Esophagus muscularis mucosa (tissue), 3 donors: ENCODE data around the gene HSD3B7.

ENCODE experiments used
- POLR2A ChIP-seq: fragments of 450-650 bp; IDR thresholded peaks from one replicate; pipeline ENCODE4 v1.6.1; 2017; ENCODE audit warnings: antibody characterized with exemption, moderate library complexity, mild to moderate bottlenecking, low read depth
- TF ChIP-seq, protein P1 (sequence below), 3 experiments: fragments of 200-600 bp in 2 of 3; fragments of 450-650 bp in 1 of 3; sonication (generic) in 2 of 3; IDR thresholded peaks; one replicate each; pipeline ENCODE4 v1.5.1; 2017 to 2019; ENCODE audit warnings: antibody characterized with exemption in 3 of 3, mild to moderate bottlenecking in 2 of 3, moderate library complexity in 1 of 3

DNA sequence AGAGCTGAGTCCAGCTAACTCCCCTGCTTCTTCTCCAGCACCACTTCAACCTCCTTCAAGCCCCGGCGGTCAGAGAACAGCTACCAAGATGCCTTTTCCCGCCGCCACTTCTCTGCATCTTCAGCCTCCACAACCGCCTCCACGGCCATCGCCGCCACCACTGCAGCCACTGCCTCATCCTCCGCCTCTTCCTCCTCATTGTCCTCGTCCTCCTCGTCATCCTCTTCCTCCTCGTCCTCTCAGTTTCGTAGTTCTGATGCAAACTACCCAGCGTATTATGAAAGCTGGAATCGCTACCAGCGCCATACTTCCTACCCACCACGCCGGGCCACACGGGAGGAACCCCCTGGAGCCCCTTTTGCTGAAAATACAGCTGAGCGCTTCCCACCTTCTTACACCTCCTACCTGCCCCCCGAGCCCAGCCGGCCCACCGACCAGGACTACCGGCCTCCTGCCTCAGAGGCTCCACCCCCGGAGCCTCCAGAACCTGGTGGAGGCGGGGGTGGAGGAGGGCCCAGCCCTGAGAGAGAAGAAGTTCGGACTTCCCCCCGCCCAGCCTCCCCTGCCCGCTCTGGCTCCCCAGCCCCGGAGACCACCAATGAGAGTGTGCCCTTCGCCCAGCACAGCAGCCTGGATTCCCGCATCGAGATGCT lies 20.3 kb upstream of the HSD3B7 start:
- TF ChIP-seq, protein P1, sequence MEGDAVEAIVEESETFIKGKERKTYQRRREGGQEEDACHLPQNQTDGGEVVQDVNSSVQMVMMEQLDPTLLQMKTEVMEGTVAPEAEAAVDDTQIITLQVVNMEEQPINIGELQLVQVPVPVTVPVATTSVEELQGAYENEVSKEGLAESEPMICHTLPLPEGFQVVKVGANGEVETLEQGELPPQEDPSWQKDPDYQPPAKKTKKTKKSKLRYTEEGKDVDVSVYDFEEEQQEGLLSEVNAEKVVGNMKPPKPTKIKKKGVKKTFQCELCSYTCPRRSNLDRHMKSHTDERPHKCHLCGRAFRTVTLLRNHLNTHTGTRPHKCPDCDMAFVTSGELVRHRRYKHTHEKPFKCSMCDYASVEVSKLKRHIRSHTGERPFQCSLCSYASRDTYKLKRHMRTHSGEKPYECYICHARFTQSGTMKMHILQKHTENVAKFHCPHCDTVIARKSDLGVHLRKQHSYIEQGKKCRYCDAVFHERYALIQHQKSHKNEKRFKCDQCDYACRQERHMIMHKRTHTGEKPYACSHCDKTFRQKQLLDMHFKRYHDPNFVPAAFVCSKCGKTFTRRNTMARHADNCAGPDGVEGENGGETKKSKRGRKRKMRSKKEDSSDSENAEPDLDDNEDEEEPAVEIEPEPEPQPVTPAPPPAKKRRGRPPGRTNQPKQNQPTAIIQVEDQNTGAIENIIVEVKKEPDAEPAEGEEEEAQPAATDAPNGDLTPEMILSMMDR (IDR thresholded peaks at IDR 0.05), result no peak
- TF ChIP-seq POLR2A, result no peak
